Measurements from ENCODE around the gene GLT1D1.

DNA sequence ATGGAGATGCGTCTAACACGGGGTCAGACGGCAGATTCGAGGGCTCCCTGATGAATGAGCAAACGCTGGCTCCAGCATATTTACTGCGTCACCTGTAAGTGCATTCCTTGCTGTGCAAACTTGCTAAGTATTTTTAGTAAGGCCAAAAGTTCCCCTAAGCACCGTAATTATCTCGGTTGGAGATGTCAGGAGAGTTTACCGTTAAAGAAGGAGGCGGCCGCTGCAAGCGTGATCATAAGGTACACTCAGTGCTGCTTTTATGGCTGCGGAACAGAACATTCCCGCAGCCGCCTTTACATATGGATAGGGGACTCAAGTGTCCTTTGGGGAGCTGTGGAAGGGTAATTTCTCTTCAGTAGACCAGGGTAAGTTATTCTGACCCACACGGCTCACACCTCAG, 175.6 kb downstream of the GLT1D1 start:
- TF ChIP-seq POLR2A (IDR thresholded peaks at IDR 0.05), result no peak
- TF ChIP-seq, protein P1, sequence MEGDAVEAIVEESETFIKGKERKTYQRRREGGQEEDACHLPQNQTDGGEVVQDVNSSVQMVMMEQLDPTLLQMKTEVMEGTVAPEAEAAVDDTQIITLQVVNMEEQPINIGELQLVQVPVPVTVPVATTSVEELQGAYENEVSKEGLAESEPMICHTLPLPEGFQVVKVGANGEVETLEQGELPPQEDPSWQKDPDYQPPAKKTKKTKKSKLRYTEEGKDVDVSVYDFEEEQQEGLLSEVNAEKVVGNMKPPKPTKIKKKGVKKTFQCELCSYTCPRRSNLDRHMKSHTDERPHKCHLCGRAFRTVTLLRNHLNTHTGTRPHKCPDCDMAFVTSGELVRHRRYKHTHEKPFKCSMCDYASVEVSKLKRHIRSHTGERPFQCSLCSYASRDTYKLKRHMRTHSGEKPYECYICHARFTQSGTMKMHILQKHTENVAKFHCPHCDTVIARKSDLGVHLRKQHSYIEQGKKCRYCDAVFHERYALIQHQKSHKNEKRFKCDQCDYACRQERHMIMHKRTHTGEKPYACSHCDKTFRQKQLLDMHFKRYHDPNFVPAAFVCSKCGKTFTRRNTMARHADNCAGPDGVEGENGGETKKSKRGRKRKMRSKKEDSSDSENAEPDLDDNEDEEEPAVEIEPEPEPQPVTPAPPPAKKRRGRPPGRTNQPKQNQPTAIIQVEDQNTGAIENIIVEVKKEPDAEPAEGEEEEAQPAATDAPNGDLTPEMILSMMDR (IDR thresholded peaks at IDR 0.05 in 8 of 11, conservative IDR thresholded peaks at IDR 0.05 in 3 of 11), result no peak
- no peak for TF ChIP-seq POLR2AphosphoS5 (IDR thresholded peaks at IDR 0.05)

All from spleen (tissue), 7 donors.